ENCODE results near the gene MEI1.

The MEI1 gene

GRCh38 chr22:41844513-41844912 is 145.2 kb downstream of the MEI1 start:
- Histone ChIP-seq H3K9me2 (replicated peaks; ENCODE audit: insufficient read depth, low read length) (no peaks in the 10 kb centered on the region), H3K4me3 (ENCODE audit: low read length) (no peak overlapping the region), H3K4me1 (ENCODE audit: low read length) (no peaks in the 10 kb centered on the region; the same call in 1 of the 2 replicates), H3K9ac (ENCODE audit: low read length) (no peak overlapping the region), H3K27me3 (replicated peaks; ENCODE audit: insufficient read depth, low read length) (no peaks in the 10 kb centered on the region), H3K9me3 (replicated peaks; ENCODE audit: insufficient read depth, low read length) (no peaks in the 10 kb centered on the region), H2AFZ (ENCODE audit: low read length) (no peak overlapping the region), H3K27ac (ENCODE audit: low read length) (no peak overlapping the region), H3F3A (ENCODE audit: insufficient read depth, low read length) (peaks cover 4% of the 10 kb centered on the region; the same call in 1 of the 2 replicates), H3K36me3 (replicated peaks; ENCODE audit: insufficient read depth, low read length) (peaks cover 19% of the 10 kb centered on the region), H3K79me2 (ENCODE audit: low read length) (peaks cover 97% of the 10 kb centered on the region), H3K4me2 (ENCODE audit: low read depth, low read length) (no peak overlapping the region), H4K20me1 (ENCODE audit: insufficient read depth, low read length) (peaks cover 88% of the 10 kb centered on the region)
- TF ChIP-seq CTCF (IDR thresholded peaks at IDR 0.05; ENCODE audit: low read length): no peak
- no peak for TF ChIP-seq EZH2 (optimal IDR thresholded peaks at IDR 0.05; ENCODE audit: low read depth, low read length)
- TF ChIP-seq EZH2phosphoT487 (IDR thresholded peaks at IDR 0.05; ENCODE audit: low read length): no peak
- no peak for DNase-seq

GRCh38 chr22:41845380-41846267 is 146.3 kb downstream of the MEI1 start:
- H3K4me2 ChIP-seq (ENCODE audit: low read depth, low read length): no peak overlapping the region
- H3K27me3 ChIP-seq (replicated peaks; ENCODE audit: insufficient read depth, low read length): no peaks in the 10 kb centered on the region
- DNase-seq: no peak
- peaks cover 97% of the 10 kb centered on the region for H3K79me2 ChIP-seq (ENCODE audit: low read length)
- peaks cover 89% of the 10 kb centered on the region for H4K20me1 ChIP-seq (ENCODE audit: insufficient read depth, low read length)
- H3F3A ChIP-seq (ENCODE audit: insufficient read depth, low read length): peaks cover 4% of the 10 kb centered on the region; the same call in 1 of the 2 replicates
- H2AFZ ChIP-seq (ENCODE audit: low read length): no peak overlapping the region
- no peaks in the 10 kb centered on the region for H3K9me2 ChIP-seq (replicated peaks; ENCODE audit: insufficient read depth, low read length)
- H3K4me1 ChIP-seq (ENCODE audit: low read length): no peaks in the 10 kb centered on the region; the same call in 1 of the 2 replicates
- H3K9me3 ChIP-seq (replicated peaks; ENCODE audit: insufficient read depth, low read length): no peaks in the 10 kb centered on the region
- H3K9ac ChIP-seq (ENCODE audit: low read length): no peak overlapping the region
- H3K27ac ChIP-seq (ENCODE audit: low read length): no peak overlapping the region
- H3K36me3 ChIP-seq (replicated peaks; ENCODE audit: insufficient read depth, low read length): peaks cover 19% of the 10 kb centered on the region
- TF ChIP-seq CTCF (IDR thresholded peaks at IDR 0.05; ENCODE audit: low read length) (no peak), EZH2 (optimal IDR thresholded peaks at IDR 0.05; ENCODE audit: low read depth, low read length) (no peak), EZH2phosphoT487 (IDR thresholded peaks at IDR 0.05; ENCODE audit: low read length) (no peak)
- H3K4me3 ChIP-seq (ENCODE audit: low read length): no peak overlapping the region

GRCh38 chr22:41846268-41846987 is 147.1 kb downstream of the MEI1 start:
- DNase-seq: no peak
- Histone ChIP-seq H3K4me2 (ENCODE audit: low read depth, low read length) (no peak overlapping the region), H2AFZ (ENCODE audit: low read length) (no peak overlapping the region), H3K9me3 (replicated peaks; ENCODE audit: insufficient read depth, low read length) (no peaks in the 10 kb centered on the region), H3K79me2 (ENCODE audit: low read length) (peaks cover 97% of the 10 kb centered on the region), H3K27me3 (replicated peaks; ENCODE audit: insufficient read depth, low read length) (no peaks in the 10 kb centered on the region), H3K36me3 (replicated peaks; ENCODE audit: insufficient read depth, low read length) (peaks cover 15% of the 10 kb centered on the region), H4K20me1 (ENCODE audit: insufficient read depth, low read length) (peaks cover 89% of the 10 kb centered on the region), H3K4me1 (ENCODE audit: low read length) (no peaks in the 10 kb centered on the region; the same call in 1 of the 2 replicates), H3K9me2 (replicated peaks; ENCODE audit: insufficient read depth, low read length) (no peaks in the 10 kb centered on the region), H3K4me3 (ENCODE audit: low read length) (no peak overlapping the region), H3K9ac (ENCODE audit: low read length) (no peak overlapping the region), H3F3A (ENCODE audit: insufficient read depth, low read length) (0 out of 2 replicates have a peak, but pooled peaks cover 4% of the 10 kb centered on the region), H3K27ac (ENCODE audit: low read length) (no peak overlapping the region)
- TF ChIP-seq EZH2 (optimal IDR thresholded peaks at IDR 0.05; ENCODE audit: low read depth, low read length) (no peak), CTCF (IDR thresholded peaks at IDR 0.05; ENCODE audit: low read length) (no peak), EZH2phosphoT487 (IDR thresholded peaks at IDR 0.05; ENCODE audit: low read length) (no peak)
